Testis (tissue), 3 donors: ENCODE results near the gene SPAG4. TPM values are rescaled to one million over a fixed set of nuclear protein-coding genes. Genes with fewer than 3 reads are reported as not detected.

Experiments used
- DNase-seq: peaks from one replicate; pipeline ENCODE4 v3.0.0-alpha.2; 2019
- H3K27ac ChIP-seq, 2 donors: fragments of 200-600 bp; sonication (generic); one replicate each; pipeline ENCODE4 v1.5.1; 2019
- H3K27me3 ChIP-seq: fragments of 200-600 bp; sonication (generic); one replicate; pipeline ENCODE4 v1.5.1; 2019
- H3K36me3 ChIP-seq: fragments of 200-600 bp; sonication (generic); one replicate; pipeline ENCODE4 v1.5.1; 2017; ENCODE audit warnings: low read depth; ENCODE audit errors: missing control alignments
- H3K4me1 ChIP-seq: fragments of 200-600 bp; sonication (generic); one replicate; pipeline ENCODE4 v1.5.1; 2019
- H3K4me3 ChIP-seq, 2 donors: fragments of 200-600 bp; sonication (generic); one replicate each; pipeline ENCODE4 v1.5.1; 2017 to 2019
- H3K9me3 ChIP-seq: fragments of 200-600 bp; sonication (generic); one replicate; pipeline ENCODE4 v1.5.1; 2017
- POLR2A ChIP-seq: fragments of 450-650 bp; IDR thresholded peaks from one replicate; pipeline ENCODE4 v1.6.1; 2017; ENCODE audit warnings: antibody characterized with exemption, mild to moderate bottlenecking, moderate library complexity
- WGBS, 2 donors: methylation state at CpG; one replicate each; pipeline ENCODE4 v1.1.5; 2018; 5-methylcytosine and 5-hydroxymethylcytosine counted together
- intact Hi-C: fragments of 100-400 bp; cut with DNase I; formaldehyde crosslinking; loops from one replicate; pipeline ENCODE4 v1.15.1; 2023; ENCODE audit warnings: low total_unique reads
- polyA plus RNA-seq: library from polyadenylated mRNA; stranded (reverse); fragments of 350-450 nt; fragmentation: Illumina TruSeq; extraction: RNeasy Lipid Tissue Mini Kit (QIAGEN cat#74804); gene quantifications from one replicate; pipeline ENCODE4 v1.2.3, GENCODE V29; 2014; ENCODE audit warnings: low read depth, low replicate concordance; ENCODE audit not compliant: insufficient read depth
- total RNA-seq, 2 donors: library from RNA; depleted of rRNA; stranded (reverse); fragments of >200 nt; gene quantifications; one replicate each; pipeline ENCODE4 v1.2.3, GENCODE V29; 2016
- TF ChIP-seq, protein P1 (sequence below), 3 experiments: fragments of 450-650 bp in 2 of 3; fragments of 200-600 bp in 1 of 3; sonication (generic) in 1 of 3; IDR thresholded peaks; one replicate each; pipeline ENCODE4 v1.5.1; 2016 to 2019; ENCODE audit warnings: antibody characterized with exemption in 3 of 3, mild to moderate bottlenecking in 2 of 3, moderate library complexity in 1 of 3

Gene SPAG4
- total and polyA plus RNA-seq, 3 donors from 2014 or later, result 21.6 to 49.0 (median 39.0) TPM

DNA sequence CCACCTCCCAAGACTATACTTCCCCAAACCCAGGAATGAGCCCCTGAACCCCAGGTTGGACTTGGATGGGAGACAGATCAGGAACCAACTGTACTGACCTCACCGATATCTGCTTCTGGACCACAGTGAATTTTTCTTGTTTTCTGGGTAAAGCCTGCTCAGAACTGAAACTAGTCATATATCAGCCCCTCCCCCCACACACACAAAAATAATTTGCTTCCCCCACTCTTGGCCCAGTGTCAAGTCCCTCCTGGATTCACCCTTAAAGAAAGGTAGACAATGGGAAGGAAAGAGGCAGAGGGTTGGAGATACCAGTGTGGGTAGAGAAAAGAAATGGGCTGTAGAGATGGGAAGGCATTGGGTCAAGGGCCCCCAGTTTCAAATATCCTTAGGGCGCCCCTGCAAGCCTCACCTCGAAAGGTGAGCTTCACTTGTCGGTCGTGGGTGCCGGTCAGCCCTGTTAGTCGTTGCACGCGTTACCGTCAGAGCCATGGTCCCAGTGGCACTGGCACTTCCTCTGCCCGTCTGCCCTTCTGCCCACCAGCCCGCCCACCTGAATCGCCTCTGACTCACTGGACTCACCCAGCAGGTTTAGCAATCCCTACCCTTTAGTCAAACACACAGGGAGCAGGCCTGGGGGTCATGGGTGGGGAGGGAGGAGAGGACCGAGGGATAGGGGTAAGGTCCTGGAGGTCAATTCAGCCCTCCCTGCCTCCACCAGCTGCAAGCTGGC lies 8.5 kb upstream of the SPAG4 start:
- peaks cover 3% of the 10 kb centered on the region for H3K4me1 ChIP-seq
- H3K4me3 ChIP-seq, result no peak overlapping the region
- no peak for TF ChIP-seq POLR2A
- TF ChIP-seq, protein P1, sequence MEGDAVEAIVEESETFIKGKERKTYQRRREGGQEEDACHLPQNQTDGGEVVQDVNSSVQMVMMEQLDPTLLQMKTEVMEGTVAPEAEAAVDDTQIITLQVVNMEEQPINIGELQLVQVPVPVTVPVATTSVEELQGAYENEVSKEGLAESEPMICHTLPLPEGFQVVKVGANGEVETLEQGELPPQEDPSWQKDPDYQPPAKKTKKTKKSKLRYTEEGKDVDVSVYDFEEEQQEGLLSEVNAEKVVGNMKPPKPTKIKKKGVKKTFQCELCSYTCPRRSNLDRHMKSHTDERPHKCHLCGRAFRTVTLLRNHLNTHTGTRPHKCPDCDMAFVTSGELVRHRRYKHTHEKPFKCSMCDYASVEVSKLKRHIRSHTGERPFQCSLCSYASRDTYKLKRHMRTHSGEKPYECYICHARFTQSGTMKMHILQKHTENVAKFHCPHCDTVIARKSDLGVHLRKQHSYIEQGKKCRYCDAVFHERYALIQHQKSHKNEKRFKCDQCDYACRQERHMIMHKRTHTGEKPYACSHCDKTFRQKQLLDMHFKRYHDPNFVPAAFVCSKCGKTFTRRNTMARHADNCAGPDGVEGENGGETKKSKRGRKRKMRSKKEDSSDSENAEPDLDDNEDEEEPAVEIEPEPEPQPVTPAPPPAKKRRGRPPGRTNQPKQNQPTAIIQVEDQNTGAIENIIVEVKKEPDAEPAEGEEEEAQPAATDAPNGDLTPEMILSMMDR (IDR thresholded peaks at IDR 0.05), result no peak
- intact Hi-C loops, result no loop called here
- no peaks in the 10 kb centered on the region for H3K27me3 ChIP-seq
- DNase-seq, result no peak
- H3K36me3 ChIP-seq, result no peaks in the 10 kb centered on the region
- WGBS, 2 donors, result 80 to 88% methylated on average over 14 of the region's 14 CpGs
- H3K9me3 ChIP-seq, result no peaks in the 10 kb centered on the region
- H3K27ac ChIP-seq, result no peak overlapping the region

DNA sequence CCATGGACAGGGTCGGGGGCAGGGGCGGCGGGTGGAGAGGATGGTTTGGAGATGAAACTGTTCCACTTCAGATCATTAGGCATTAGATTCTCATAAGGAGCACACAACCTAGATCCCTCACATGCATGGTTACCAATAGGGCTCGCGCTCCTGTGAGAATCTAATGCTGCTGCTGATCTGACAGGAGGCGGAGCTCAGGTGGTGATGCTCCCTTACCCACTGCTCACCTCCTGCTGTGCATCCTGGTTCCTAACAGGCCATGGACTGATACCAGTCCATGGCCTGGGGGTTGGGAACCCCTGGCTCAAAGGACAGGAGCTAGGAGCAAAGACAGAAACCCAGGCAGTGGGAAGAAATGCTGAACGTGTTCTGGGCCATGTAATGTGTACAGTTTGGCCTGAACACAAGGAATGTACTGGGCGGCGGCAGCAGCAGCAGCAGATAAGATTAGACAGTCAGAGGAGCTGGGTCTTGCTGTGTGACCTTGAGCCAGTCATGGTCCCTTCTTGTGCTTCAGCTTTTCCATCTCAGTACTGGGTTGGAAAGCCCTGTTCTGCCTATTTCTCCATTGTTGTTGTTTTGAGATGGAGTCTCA lies 4.7 kb upstream of the SPAG4 start:
- Histone ChIP-seq H3K9me3 (no peaks in the 10 kb centered on the region), H3K4me1 (peaks cover 3% of the 10 kb centered on the region), H3K4me3 (no peak overlapping the region), H3K27ac (peak overlapping the region in 1 of 2 donors; percentile 30), H3K36me3 (no peaks in the 10 kb centered on the region), H3K27me3 (no peaks in the 10 kb centered on the region)
- 74 to 79% methylated on average over 9 of the region's 9 CpGs for WGBS, 2 donors
- intact Hi-C loops, result no loop called here
- TF ChIP-seq, protein P1 (IDR thresholded peaks at IDR 0.05), result no peak
- no peak for TF ChIP-seq POLR2A
- peak; percentile 63 for DNase-seq

DNA sequence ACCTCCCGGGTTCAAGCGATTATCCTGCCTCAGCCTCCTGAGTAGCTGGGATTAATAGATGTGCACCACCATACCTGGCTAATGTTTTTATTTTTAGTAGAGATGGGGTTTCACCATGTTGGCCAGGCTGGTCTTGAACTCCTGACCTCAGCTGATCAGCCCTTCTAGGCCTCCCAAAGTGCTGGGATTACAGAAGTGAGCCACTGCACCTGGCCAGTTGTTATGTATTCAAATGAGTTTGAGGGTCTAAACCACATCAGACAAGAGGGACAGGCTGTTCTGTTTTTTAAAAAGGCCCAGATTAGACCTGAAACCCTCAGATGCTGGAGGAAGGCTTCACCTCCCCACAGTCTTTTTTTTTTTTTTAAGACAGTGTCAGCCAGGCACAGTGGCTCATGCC lies 4.1 kb upstream of the SPAG4 start:
- Histone ChIP-seq H3K27ac (peak overlapping the region in 1 of 2 donors; percentile 30), H3K4me1 (peaks cover 3% of the 10 kb centered on the region), H3K36me3 (no peaks in the 10 kb centered on the region), H3K27me3 (no peaks in the 10 kb centered on the region), H3K9me3 (no peaks in the 10 kb centered on the region), H3K4me3 (no peak overlapping the region)
- 83 to 87% methylated on average over 2 of the region's 2 CpGs for WGBS, 2 donors
- TF ChIP-seq POLR2A, result no peak
- TF ChIP-seq, protein P1 (IDR thresholded peaks at IDR 0.05), result no peak
- DNase-seq, result no peak
- intact Hi-C loops, result no loop called here

DNA sequence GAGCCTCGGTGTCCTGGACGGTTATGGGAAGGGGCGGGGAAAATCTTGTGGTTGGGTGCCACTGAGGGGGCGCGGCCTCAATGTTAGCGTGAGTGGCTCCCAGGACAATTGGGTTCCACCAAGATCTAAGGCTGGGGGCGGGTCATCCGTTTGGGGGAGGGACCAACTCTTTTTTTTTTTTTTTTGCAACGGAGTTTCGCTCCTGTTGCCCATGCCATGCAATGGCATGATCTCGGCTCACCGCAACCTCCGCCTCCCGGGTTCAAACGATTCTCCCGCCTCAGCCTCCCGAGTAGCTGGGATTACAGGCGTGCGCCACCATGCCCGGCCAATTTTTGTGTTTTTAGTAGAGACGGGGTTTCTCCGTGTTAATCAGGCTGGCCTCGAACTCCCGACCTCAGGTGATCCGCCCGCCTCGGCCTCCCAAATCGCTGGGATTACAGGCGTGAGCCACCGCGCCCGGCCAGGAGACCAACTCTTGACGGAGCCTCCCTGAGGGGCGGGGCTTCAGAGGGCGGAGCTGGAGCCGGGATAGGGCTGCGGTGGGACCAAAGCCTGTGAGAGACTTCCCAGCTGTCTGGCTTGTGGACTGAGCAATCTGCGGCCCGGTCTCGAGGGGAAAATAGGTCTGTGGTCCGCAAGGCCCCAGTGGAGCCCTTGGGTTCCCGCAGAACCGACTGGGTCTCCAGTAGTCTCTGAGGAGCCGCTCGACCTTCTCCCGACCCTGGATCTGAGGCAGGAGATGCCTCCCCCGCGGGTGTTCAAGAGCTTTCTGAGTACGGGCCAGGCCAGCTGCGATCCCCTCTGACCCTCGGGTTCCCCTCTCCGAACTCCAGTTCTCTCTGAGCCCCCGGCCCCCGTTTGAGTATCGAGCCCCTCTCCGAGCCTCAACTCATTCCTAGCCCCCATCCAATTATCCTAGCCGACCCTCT lies 1.1 kb downstream of the SPAG4 start:
- TF ChIP-seq, protein P1 (IDR thresholded peaks at IDR 0.05), result no peak
- no peak for TF ChIP-seq POLR2A
- Histone ChIP-seq H3K4me1 (peaks cover 24% of the 10 kb centered on the region), H3K36me3 (no peaks in the 10 kb centered on the region), H3K27me3 (no peaks in the 10 kb centered on the region), H3K4me3 (peak overlapping the region; percentile 58 to 69), H3K9me3 (no peaks in the 10 kb centered on the region), H3K27ac (peak overlapping the region; percentile 83 to 93)
- 1 to 2% methylated on average over 48 to 57 of the region's 57 CpGs for WGBS, 2 donors
- intact Hi-C loops, result no loop called here
- peak; percentile 88 for DNase-seq
